Natural killer cell treated with Interleukin-12 subunit alpha and Interleukin-12 subunit beta and Interleukin-15 and Interleukin-18, amount 100 ng/mL, for 72 hours (primary cell): Measurements from ENCODE around the gene CMTM5. TPM values are rescaled to one million over a fixed set of nuclear protein-coding genes. Genes with fewer than 3 reads are reported as not detected.

ENCODE experiments used
- ATAC-seq, 2 donors: fragments of 150-1000 bp; cut with Tn5 transposase in 1 of 2; sonication (Bioruptor Pico), chemical (Tn5 transposase) in 1 of 2; 2 replicates each; pipeline ENCODE4 v1.10.0; 2021
- DNase-seq: peaks from one replicate; pipeline ENCODE4 v3.0.0; 2022; ENCODE audit warnings: low spot score
- H3K27ac Mint-ChIP-seq, 2 donors: 1 replicate in 1 of 2; 2 replicates in 1 of 2; pipeline ENCODE4 v1.8.0; 2022; ENCODE audit warnings: mixed read lengths in 2 of 2, mild to moderate bottlenecking in 1 of 2, moderate library complexity in 1 of 2
- H3K27me3 Mint-ChIP-seq, 2 donors: 1 replicate in 1 of 2; 2 replicates in 1 of 2; pipeline ENCODE4 v1.8.0; 2022; ENCODE audit warnings: mixed read lengths in 2 of 2
- H3K36me3 Mint-ChIP-seq: one replicate; pipeline ENCODE4 v1.8.0; 2022; ENCODE audit warnings: mixed read lengths
- H3K4me1 Mint-ChIP-seq, 2 donors: 1 replicate in 1 of 2; 2 replicates in 1 of 2; pipeline ENCODE4 v1.8.0; 2022; ENCODE audit warnings: low read depth in 2 of 2, mixed read lengths in 2 of 2, mild to moderate bottlenecking in 1 of 2
- H3K4me3 Mint-ChIP-seq: one replicate; pipeline ENCODE4 v1.8.0; 2022; ENCODE audit warnings: mixed read lengths
- H3K9me3 Mint-ChIP-seq: 2 replicates; pipeline ENCODE4 v1.8.0; 2022; ENCODE audit warnings: mixed read lengths
- total RNA-seq, 2 donors: library from RNA; stranded (reverse); gene quantifications; one replicate each; pipeline ENCODE4 v1.2.3, GENCODE V29; 2022

The CMTM5 gene, protein sequence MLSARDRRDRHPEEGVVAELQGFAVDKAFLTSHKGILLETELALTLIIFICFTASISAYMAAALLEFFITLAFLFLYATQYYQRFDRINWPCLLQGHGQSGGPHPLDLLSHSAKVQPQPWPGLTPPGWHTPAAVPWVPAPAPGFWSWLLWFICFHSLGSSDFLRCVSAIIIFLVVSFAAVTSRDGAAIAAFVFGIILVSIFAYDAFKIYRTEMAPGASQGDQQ
- total RNA-seq, result not detected

DNA sequence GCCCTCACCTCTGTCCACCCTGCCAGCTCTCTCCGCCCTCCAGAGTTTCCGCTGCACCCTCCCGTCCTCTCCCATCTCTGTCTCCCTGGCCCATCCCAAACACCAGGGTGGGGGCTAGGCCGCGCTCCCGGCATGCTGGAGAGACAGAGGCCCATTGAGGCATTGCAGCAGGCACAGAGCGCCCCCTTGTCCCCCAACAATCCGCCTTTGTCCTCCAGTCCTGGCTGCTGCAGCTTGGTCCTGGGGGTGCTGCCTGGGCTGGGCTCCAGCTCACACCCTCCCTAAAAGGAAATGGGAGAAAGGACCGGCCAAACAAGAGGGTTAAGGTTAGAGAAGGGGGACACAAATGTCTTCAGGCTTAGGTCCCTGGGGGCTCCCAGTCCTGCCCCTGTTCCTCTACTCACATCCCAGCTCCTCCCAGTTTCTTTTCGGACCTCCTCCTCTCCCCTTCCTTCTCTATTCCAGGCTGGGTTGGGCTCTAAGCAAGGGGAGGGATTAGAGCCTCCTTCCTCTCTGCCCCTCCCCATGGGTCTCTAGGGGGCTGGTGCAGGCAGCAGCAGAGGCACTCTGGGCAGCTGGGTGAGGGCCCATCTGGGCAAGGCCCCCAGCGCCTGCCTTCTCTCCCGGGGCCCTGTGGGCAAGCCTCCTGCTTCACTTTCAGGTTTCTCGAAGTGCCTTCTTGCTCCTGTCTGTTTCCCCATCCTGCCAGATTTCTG, at the start of gene CMTM5:
CMTM5 (plus strand) TSS at position 565 of the 716 bp plus-strand sequence. CDS start 206 bp downstream, outside the sequence.
- Mint-ChIP-seq H3K4me3 (no peak within 1 kb of the TSS), H3K36me3 (no peaks in the 10 kb centered on the region), H3K4me1 (no peaks in the 10 kb centered on the region), H3K27ac (no peak within 1 kb of the TSS), H3K27me3 (peaks cover 0 to 2% of the 10 kb centered on the region in 2 donors), H3K9me3 (no peaks in the 10 kb centered on the region)
- ATAC-seq, result no peak
- DNase-seq, result no peak

DNA sequence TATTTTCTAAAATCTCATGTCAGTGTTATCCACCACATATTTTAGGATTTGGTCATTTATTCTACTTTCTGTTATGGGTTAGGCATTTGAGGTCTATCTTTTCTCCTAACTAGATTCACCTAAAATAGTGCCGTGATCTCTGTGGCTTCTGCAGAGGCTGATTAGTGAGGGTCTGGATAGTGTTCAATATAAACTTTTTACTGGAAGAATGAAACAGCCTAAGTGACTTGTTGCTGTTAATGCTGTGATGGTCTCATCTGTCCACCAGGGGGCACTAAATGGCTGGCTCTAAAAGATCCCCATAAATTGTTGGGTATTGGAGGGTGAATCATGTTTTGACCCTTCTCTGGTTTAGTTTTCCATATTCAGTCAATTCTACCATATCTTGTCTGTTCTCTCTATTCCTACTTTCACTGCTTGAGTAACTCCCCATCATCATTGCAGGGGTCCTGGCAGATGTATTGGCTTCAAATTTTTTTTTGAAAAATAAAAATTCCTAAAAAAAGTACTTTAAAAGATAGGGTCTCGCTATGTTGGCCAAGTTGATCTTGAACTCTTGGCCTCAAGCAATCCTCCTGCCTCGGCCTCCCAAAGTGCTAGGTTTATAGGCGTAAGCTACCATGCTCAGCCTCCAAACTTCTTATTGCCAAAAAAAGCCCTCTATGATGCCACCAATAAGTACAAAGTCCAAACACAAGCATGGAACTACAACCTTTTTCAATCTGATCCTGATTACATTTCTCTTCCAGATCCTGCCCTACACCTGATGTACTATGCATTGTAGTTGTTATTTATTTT, 48.7 kb upstream of the CMTM5 start:
- Mint-ChIP-seq H3K4me3 (no peak overlapping the region), H3K4me1 (peaks cover 3 to 4% of the 10 kb centered on the region in 2 donors), H3K27ac (no peak overlapping the region), H3K9me3 (no peaks in the 10 kb centered on the region), H3K36me3 (peaks cover 10% of the 10 kb centered on the region), H3K27me3 (no peaks in the 10 kb centered on the region)
- DNase-seq, result peak; percentile 77
- peak; percentile 60 for ATAC-seq

DNA sequence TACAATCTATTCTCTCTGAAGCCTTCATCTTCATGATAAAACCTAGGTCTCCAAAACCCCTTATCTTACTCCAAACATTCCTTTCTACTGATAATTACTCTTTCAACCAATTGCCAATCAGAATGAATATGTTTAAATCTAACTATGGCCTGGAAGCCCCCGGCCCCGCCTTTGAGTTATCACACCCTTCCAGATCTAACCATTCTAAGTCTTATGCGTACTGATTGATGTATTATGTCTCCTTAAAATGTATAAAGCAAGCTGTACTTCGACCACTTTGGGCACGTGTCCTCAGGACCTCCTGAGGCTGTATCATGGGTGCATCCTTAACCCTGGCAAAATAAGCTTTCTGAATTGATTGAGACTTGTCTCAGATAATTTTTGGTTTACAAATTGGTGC, 41.2 kb upstream of the CMTM5 start:
- Mint-ChIP-seq H3K4me1 (no peaks in the 10 kb centered on the region), H3K27me3 (peaks cover 13 to 30% of the 10 kb centered on the region in 2 donors), H3K4me3 (no peak overlapping the region), H3K36me3 (no peaks in the 10 kb centered on the region), H3K9me3 (no peaks in the 10 kb centered on the region), H3K27ac (no peak overlapping the region)
- no peak for DNase-seq
- ATAC-seq, result no peak

DNA sequence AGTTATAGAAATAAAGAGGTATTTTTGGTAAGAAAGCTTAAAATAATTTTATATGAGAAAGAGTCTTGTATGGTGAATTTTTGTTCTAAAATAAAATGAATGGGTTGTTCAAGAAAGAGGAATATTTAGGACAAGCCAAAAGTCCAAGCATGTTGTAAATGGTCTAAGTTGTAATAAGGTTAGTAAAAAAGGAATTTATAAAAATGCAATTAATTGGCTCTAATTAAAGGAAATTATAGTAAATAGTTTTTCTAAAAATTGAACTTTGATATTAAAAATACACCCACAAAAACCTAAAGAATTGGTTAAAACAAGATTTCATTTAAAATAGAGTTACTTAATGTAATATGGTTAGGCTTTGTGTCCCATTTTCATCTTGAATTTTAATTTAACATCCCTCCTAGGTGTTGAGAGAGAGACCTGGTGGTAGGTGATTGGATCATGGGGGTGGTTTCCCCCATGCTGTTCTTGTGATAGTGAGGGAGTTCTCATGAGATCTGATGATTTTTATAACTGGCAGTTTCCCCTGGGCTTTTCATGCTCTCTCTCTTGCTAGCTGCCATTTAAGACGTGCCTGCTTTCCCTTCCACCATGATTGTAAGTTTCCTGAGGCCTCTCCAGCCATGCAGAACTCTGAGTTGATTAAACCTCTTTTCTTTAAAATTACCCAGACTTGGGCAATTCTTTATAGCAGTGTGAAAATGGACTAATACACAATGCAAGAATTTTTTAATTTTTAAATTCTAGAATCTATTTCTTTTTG, 37.2 kb upstream of the CMTM5 start:
- no peaks in the 10 kb centered on the region for H3K4me1 Mint-ChIP-seq
- no peak for DNase-seq
- H3K27me3 Mint-ChIP-seq, result peaks cover 11 to 44% of the 10 kb centered on the region in 2 donors
- no peak overlapping the region for H3K4me3 Mint-ChIP-seq
- ATAC-seq, result no peak
- H3K27ac Mint-ChIP-seq, result no peak overlapping the region
- H3K36me3 Mint-ChIP-seq, result no peaks in the 10 kb centered on the region
- no peaks in the 10 kb centered on the region for H3K9me3 Mint-ChIP-seq

DNA sequence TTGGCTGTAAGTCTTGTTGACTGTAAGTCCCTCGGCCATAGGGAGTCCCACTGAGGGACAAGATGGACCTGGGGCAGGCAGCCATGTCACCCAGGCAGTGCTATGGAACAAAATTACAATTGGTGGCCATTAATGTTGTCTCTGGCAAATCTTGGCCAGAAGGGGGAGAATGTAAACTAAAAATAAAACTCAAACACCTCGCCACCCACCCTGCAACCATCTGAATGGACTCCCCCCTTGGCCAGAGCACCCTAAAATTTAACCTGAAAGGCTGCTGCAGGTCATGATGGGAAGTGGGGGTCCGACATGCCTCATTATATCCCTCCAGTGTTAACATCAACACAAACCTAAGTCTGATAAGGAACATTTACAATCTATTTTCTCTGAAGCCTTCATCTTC, 32.4 kb upstream of the CMTM5 start:
- Mint-ChIP-seq H3K27me3 (peaks cover 10 to 26% of the 10 kb centered on the region in 2 donors), H3K27ac (no peak overlapping the region), H3K9me3 (no peaks in the 10 kb centered on the region), H3K4me1 (no peaks in the 10 kb centered on the region), H3K4me3 (no peak overlapping the region), H3K36me3 (no peaks in the 10 kb centered on the region)
- ATAC-seq, result no peak
- DNase-seq, result no peak

DNA sequence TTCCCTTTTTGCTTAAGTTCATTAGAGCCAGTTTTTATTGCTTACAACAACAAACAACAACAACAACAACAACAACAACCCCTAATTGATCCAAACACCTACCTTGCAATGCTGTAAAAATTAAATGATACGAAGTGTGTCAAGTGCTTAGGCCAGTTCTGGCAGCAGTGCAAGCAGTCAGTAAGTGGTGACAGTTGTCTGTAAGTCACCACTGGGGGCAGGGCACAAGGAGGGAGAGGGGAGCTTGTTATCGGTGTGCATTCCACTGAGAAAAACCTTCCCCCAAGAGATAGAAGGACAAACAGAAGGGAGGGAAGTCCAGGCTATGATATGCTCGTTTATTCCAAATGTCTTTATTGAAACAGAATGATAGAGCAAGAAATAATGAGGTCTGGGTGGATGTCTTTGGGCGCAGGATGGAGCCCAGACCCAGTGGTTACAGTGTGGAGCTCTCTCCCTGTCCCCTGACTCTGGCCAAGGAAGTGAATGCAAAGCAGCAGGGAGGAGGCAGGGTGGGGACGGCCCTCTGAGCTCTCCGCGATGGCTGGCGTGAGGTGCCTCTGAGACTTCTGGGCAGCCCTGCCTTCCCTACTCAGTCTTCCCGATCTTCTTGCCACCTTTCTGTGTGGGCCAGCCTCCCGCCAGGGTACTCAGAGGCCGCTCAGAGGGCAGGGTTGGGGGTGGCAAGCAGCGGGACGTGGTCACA, 30.7 kb upstream of the CMTM5 start:
- H3K4me3 Mint-ChIP-seq, result no peak overlapping the region
- no peaks in the 10 kb centered on the region for H3K9me3 Mint-ChIP-seq
- ATAC-seq (no peak), DNase-seq (no peak)
- peaks cover 7% of the 10 kb centered on the region for H3K36me3 Mint-ChIP-seq
- H3K27me3 Mint-ChIP-seq, result peaks cover 21 to 33% of the 10 kb centered on the region in 2 donors
- peaks cover 2 to 3% of the 10 kb centered on the region in 2 donors for H3K4me1 Mint-ChIP-seq
- H3K27ac Mint-ChIP-seq, result no peak overlapping the region

DNA sequence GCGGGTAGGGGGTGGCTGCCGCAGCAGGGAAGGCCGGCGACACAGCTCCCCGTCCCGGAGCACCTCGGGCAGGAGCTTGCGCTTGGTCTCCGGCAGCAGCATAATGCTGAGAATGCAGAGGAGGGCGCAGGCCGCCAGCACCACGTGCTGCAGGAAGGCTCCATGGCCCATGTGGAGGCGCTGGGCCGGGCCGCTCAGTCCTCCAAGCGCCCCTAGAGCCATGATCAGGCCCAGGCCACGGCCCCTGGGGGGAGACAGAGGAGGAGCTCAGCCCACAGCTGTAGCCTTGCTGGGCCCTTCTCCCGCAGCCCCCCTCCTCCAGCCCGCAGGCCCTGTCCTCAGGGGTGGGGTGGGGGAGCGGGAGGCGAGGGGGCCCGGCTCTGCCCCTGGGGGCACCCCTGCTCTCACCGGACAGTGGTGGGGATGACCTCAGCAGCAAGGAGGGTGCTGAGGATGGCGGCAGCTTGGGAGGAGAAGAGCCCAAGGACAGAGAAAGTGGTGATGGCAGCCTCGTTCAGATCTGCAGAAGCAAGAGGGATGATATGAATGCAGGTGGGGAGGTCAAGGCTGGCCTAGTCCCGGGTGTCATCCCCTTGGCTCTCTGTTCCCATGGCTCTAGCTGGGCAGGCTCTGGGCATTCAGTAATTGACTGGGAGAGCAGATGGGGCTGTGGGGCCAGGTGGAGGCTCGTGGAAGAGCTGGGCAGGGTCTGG, 30.0 kb upstream of the CMTM5 start:
- Mint-ChIP-seq H3K9me3 (no peaks in the 10 kb centered on the region), H3K4me3 (no peak overlapping the region), H3K27me3 (peaks cover 23 to 38% of the 10 kb centered on the region in 2 donors), H3K4me1 (peaks cover 4 to 6% of the 10 kb centered on the region in 2 donors), H3K27ac (no peak overlapping the region), H3K36me3 (peaks cover 10% of the 10 kb centered on the region)
- peak in 1 of 2 donors; percentile 21 for ATAC-seq
- no peak for DNase-seq

DNA sequence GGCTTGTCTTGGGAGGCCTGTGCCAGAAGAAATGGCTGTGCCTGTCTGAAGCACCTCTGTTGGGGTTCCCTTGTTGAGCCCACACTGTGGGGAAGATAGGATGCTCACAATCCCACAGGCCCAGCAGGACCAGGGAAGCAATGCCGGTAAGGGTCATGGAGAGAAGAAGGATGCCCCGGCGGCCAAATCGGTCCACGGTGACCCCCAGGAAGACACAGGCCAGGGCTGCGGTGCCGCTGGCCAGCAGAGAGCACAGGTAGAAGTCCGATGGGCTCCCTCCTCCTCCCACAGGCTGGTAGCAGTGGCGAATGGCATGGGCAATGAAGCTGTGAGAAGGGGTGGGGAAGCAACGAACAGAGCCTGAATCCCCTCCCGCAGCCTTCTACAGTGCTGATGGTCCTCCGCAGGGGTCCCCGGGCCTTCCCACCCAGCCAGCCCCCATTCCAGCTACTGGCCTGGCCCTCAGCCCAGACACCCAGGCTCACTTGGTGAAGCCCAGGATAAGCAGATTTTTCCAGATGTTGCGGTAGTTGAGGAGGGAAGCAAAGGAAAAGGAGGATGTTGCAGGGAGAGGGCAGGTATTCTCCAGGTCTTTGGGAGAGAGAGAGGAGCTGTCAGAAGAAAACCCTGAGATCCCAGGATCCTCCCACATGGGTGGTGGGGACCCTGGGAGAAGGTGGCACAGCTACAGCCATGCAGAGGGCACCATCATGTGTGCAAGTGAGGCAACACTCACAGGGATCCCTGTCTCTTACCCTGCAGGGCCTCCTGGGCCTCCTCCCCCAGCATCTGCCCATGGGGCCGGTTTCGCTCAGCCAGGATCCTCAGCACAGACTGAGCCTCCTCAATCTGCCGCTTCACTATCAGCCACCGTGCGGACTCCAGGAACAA, 29.2 kb upstream of the CMTM5 start:
- Mint-ChIP-seq H3K27me3 (peaks cover 23 to 37% of the 10 kb centered on the region in 2 donors), H3K9me3 (no peaks in the 10 kb centered on the region), H3K4me1 (peaks cover 4 to 6% of the 10 kb centered on the region in 2 donors), H3K4me3 (no peak overlapping the region), H3K36me3 (peaks cover 10% of the 10 kb centered on the region), H3K27ac (no peak overlapping the region)
- no peak for ATAC-seq
- no peak for DNase-seq

DNA sequence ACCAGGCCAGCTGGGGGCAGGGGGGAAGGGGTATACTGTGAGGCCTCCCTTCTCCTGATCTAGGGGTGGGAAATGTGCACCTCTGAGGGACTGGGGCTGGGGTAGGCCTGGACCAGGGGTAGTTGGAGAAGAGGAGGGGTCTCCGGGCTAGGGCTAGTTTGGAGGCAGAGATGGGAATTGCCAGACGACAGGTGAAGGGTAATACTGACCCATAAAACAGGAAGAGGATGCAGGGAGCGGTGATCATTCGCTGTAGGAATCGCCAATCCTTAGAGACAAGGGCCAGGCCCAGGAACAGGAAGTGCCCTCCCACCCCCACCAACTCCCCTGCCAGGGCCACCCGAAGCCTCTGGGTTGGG, 28.6 kb upstream of the CMTM5 start:
- no peak for ATAC-seq
- H3K36me3 Mint-ChIP-seq, result peaks cover 14% of the 10 kb centered on the region

DNA sequence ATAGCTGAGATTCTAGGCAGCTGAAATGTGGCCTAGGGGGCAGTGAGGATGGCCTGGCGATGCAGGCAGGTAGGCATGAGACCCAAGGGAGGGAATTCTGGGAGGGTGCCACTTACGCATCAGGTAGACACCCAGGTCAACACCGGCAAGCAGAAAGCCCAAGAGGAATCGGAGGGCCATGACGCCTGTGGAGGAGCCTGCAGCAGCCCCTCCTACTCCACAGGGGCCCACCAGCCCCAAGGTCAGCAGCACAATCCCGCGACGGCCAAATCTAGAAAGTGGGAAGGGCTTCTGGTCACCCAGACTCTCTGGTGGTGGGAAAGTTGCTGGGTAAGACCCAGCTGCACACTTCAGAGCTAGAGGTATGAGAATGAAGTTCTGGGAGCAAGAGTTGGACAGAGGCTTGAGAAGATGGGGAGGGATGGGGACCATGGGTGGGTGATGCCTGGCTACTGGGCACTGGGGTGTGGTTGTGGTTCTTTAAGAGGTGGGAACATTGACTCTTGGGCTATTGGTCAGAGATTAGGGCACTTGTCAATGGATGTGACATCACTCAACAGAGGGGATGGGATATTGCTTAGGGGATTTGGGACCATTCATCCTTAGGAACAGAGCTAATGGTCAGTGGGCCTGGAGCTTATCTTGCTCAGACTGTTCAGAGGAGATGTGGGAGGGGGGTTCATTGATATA, 27.5 kb upstream of the CMTM5 start:
- DNase-seq, result no peak
- no peak for ATAC-seq
- Mint-ChIP-seq H3K27ac (no peak overlapping the region), H3K36me3 (peaks cover 15% of the 10 kb centered on the region), H3K9me3 (no peaks in the 10 kb centered on the region), H3K27me3 (peaks cover 39 to 46% of the 10 kb centered on the region in 2 donors), H3K4me3 (no peak overlapping the region), H3K4me1 (peaks cover 9 to 13% of the 10 kb centered on the region in 2 donors)

More for the DNA sequence above, 28.6 kb upstream of the CMTM5 start:
- no peak overlapping the region for H3K27ac Mint-ChIP-seq
- peaks cover 8 to 12% of the 10 kb centered on the region in 2 donors for H3K4me1 Mint-ChIP-seq
- no peak for DNase-seq
- H3K9me3 Mint-ChIP-seq, result no peaks in the 10 kb centered on the region
- H3K27me3 Mint-ChIP-seq, result peaks cover 29 to 37% of the 10 kb centered on the region in 2 donors
- H3K4me3 Mint-ChIP-seq, result no peak overlapping the region

DNA sequence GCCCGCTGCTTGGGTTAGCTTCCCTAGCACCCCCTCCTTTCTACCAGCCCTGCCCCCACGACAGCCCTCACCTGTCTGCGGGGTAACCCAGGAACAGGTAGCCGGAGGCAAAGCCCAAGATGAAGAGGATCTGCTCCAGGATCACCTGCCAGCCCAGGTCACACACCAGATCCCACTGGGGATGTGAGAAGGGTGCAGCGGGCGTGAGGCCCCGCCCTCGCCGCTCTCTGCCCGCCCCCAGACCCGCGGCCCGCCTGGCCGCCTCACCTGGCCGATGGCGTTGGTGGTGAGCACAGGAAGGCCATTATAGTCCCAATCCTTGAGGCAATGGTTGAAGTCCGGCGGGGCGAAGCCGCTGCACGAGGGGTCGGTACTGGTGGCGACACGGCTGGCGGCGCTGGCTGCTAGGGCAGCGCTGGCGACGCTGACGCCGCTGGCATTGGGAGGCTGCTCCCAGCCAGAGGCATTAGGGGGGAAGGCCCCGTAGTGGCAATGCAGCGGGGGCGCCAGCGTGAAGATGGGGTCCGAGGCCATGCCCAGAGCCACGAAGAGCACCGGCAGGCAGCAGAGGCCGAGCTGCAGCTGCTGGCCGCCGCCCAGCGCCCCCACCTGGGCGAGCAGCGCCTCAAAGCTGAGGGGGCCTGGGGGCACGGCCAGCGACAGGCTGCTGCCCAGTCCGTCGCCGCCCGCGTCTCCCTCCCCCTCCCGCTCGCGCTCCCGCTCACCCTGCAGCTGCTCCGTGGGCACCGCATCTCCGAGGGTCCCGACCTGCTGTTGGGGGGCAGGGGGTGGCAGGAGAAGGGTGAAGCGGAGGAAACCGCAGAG, 25.0 kb upstream of the CMTM5 start:
- H3K9me3 Mint-ChIP-seq, result no peaks in the 10 kb centered on the region
- DNase-seq (no peak), ATAC-seq (no peak)
- H3K27me3 Mint-ChIP-seq, result peaks cover 42 to 61% of the 10 kb centered on the region in 2 donors
- H3K4me1 Mint-ChIP-seq, result peaks cover 9 to 13% of the 10 kb centered on the region in 2 donors
- no peak overlapping the region for H3K4me3 Mint-ChIP-seq
- H3K36me3 Mint-ChIP-seq, result peaks cover 15% of the 10 kb centered on the region
- no peak overlapping the region for H3K27ac Mint-ChIP-seq
